GM18870 (cell line): ENCODE measurements around the gene ACAD11.

Experiments
- ATAC-seq: cut with Tn5 transposase; IDR thresholded peaks from one replicate; pipeline ENCODE4 v1.9.1; 2021; ENCODE audit warnings: moderate library complexity; ENCODE audit not compliant: unreplicated experiment

ACAD11 gene

DNA sequence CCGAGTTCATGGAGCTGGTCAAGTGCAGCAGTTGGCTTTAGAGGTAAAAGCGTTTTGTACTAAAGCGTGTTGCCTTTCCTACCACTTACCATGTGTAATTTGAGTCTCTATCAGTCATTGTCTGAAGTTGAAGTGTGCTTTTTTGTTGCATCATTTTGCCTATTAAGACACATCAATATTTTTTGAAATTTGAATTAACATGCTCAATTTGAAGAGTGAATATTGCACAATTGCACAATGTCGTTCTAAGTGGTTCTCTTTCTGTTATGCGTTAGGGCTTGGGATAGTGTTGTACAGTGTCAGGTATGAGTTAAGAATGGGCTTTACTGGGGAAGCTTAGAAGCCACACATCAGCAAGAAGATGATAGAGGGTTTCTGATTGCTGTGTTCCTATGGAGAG lies 146.6 kb downstream of the ACAD11 start:
- no peak for ATAC-seq

DNA sequence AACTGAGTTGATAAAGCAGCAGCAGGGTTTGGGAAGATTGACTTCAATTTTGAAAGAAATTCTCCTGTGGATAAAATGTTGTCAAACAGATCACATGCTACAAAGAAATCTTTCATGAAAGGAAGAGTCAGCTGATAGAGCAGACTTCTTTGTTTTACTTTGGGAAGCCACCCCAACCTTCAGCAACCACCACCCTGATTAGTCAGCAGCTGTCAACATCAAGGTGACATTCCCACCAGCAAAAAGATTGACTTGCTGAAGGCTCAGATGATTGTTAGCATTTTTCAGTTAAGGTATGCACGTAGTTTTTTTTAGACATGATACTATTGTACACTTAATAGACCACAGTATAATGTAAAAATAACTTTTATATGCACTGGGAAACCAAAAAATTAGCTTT lies 150.1 kb downstream of the ACAD11 start:
- no peak for ATAC-seq

DNA sequence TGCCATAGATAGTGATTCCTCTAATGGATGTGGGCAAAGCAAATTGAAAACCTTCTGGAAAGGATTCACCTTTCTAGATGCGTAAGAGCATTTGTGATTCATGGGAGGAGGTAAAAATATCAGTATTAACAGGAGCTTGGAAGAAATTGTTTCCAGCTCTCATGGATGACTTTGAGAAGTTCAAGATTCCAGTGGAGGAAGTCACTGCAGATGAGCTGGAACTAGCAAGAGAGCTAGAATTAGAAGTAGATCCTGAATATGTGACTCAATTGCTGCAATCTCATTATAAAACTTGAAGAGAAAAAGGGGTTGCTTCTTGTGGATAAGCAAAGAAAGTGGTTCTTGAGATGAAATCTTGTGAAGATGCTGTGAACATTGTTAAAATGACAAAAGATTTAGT lies 150.5 kb downstream of the ACAD11 start:
- ATAC-seq: no peak
